Erythroblast (primary cell): ENCODE measurements around the gene MROH2B.

ENCODE experiments used
- DNase-seq, 2 experiments: peaks; one replicate each; lab custom pipeline; 2025; lab: John Stamatoyannopoulos, UW
- GATA1 ChIP-seq: IDR thresholded peaks from 2 replicates; pipeline ENCODE4 v1.6.1; 2011; ENCODE audit warnings: low read depth, mild to moderate bottlenecking, control low read depth, low read length, moderate library complexity
- POLR2A ChIP-seq: IDR thresholded peaks from 2 replicates; pipeline ENCODE4 v1.6.1; 2011; ENCODE audit warnings: mild to moderate bottlenecking, low read length

The MROH2B gene

GRCh38 chr5:41071242-41071641 is at the start of gene MROH2B:
Gene MROH2B, minus strand, starts transcription at chr5:41071342. Its CDS starts 490 bp downstream, at chr5:41070852.
- TF ChIP-seq GATA1 = no peak
- TF ChIP-seq POLR2A = no peak
- DNase-seq = no peak

GRCh38 chr5:41120600-41120999 is 49.5 kb upstream of the MROH2B start:
- TF ChIP-seq POLR2A (no peak), GATA1 (no peak)
- no peak for DNase-seq

GRCh38 chr5:41118177-41118576 is 47.0 kb upstream of the MROH2B start:
- DNase-seq = no peak
- TF ChIP-seq POLR2A (no peak), GATA1 (no peak)

- no peak for TF ChIP-seq POLR2A
- TF ChIP-seq GATA1 = no peak
- DNase-seq = no peak
These were observed 44.1 kb upstream of the MROH2B start for GRCh38 chr5:41115281-41115680.

GRCh38 chr5:41112486-41113455 is 41.6 kb upstream of the MROH2B start:
- TF ChIP-seq POLR2A = no peak
- no peak for TF ChIP-seq GATA1
- no peak for DNase-seq

- no peak for TF ChIP-seq POLR2A
- no peak for TF ChIP-seq GATA1
- no peak for DNase-seq
These were observed 38.0 kb upstream of the MROH2B start for GRCh38 chr5:41109186-41109585.

- TF ChIP-seq GATA1 (no peak), POLR2A (no peak)
- no peak for DNase-seq
These were observed 31.2 kb upstream of the MROH2B start for GRCh38 chr5:41102341-41102740.

- TF ChIP-seq POLR2A (no peak), GATA1 (no peak)
- no peak for DNase-seq
These were observed 26.5 kb upstream of the MROH2B start for GRCh38 chr5:41097642-41098041.

GRCh38 chr5:41095324-41096101 is 24.4 kb upstream of the MROH2B start:
- no peak for DNase-seq
- TF ChIP-seq POLR2A (no peak), GATA1 (no peak)

- no peak for DNase-seq
- no peak for TF ChIP-seq POLR2A
- TF ChIP-seq GATA1 = no peak
These were observed 23.7 kb upstream of the MROH2B start for GRCh38 chr5:41094871-41095270.

GRCh38 chr5:41093803-41094202 is 22.7 kb upstream of the MROH2B start:
- no peak for DNase-seq
- no peak for TF ChIP-seq POLR2A
- no peak for TF ChIP-seq GATA1

- no peak for DNase-seq
- TF ChIP-seq GATA1 = no peak
- TF ChIP-seq POLR2A = no peak
These were observed 16.3 kb upstream of the MROH2B start for GRCh38 chr5:41087461-41087860.

- DNase-seq = no peak
These were observed 12.2 kb upstream of the MROH2B start for GRCh38 chr5:41083306-41083705.

GRCh38 chr5:41071975-41072374 is 833 bp upstream of the MROH2B start:
- TF ChIP-seq GATA1 (no peak), POLR2A (no peak)
- no peak for DNase-seq

More at GRCh38 chr5:41083306-41083705, 12.2 kb upstream of the MROH2B start:
- no peak for TF ChIP-seq POLR2A
- no peak for TF ChIP-seq GATA1
